ENCODE measurements around the gene NKD2. TPM values are rescaled to one million over a fixed set of nuclear protein-coding genes. Genes with fewer than 3 reads are reported as not detected.

The NKD2 gene
- total RNA-seq, 1 experiment from 2014 or later, result 12.3 TPM

DNA sequence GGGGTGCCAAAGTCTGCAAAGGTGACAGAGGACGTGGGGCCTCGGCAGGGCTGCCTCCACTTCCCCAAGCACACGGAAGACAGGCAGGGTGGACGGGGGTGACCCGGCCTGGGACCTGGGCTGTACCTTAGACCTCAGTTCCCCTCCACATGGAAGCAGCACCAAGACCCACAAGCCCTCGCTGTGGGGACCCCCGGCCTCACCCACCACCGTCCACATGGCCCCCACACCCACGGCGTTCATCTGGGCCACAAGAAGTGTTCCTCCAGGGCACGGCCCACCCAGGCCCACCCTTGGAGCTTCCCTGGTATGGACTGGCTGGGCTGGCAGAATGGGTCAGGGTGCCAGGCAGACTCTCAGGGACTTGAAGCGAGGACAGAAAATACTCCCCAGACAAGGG is 45.8 kb upstream of the NKD2 start:
- intact Hi-C loops (cut with micrococcal nuclease; ENCODE audit: unreplicated experiment) (no loop called here), in situ Hi-C loops (cut with HindIII; ENCODE audit: low pct_unique_long_range_greater_than_20kb, low sequenced_read_pairs) (no loop called here)
- H3K27me3 ChIP-seq (ENCODE audit: control insufficient read depth, insufficient read depth, low read length), result peaks cover 3% of the 10 kb centered on the region; the same call in 1 of the 2 replicates
- ATAC-seq (no peak), DNase-seq (ENCODE audit: low read depth, low spot score) (no peak)
- H3K27ac ChIP-seq (ENCODE audit: low read length), result no peak overlapping the region
- no TSS peak for BruUV-seq (replicated peaks)
- ChIA-PET POLR2A (no interaction called here), CTCF (no interaction called here)
- H3K4me1 ChIP-seq (ENCODE audit: control insufficient read depth, insufficient read depth, low read length), result peaks cover 20% of the 10 kb centered on the region
- H3K4me3 ChIP-seq (ENCODE audit: low read depth in 2 of 2, low read length in 2 of 2), result no peak overlapping the region
- H3K36me3 ChIP-seq (ENCODE audit: control insufficient read depth, insufficient read depth, low read length), result no peaks in the 10 kb centered on the region
- H3K9me3 ChIP-seq (ENCODE audit: control insufficient read depth, insufficient read depth, low read depth, low read length), result no peaks in the 10 kb centered on the region
- TF ChIP-seq, protein P1, sequence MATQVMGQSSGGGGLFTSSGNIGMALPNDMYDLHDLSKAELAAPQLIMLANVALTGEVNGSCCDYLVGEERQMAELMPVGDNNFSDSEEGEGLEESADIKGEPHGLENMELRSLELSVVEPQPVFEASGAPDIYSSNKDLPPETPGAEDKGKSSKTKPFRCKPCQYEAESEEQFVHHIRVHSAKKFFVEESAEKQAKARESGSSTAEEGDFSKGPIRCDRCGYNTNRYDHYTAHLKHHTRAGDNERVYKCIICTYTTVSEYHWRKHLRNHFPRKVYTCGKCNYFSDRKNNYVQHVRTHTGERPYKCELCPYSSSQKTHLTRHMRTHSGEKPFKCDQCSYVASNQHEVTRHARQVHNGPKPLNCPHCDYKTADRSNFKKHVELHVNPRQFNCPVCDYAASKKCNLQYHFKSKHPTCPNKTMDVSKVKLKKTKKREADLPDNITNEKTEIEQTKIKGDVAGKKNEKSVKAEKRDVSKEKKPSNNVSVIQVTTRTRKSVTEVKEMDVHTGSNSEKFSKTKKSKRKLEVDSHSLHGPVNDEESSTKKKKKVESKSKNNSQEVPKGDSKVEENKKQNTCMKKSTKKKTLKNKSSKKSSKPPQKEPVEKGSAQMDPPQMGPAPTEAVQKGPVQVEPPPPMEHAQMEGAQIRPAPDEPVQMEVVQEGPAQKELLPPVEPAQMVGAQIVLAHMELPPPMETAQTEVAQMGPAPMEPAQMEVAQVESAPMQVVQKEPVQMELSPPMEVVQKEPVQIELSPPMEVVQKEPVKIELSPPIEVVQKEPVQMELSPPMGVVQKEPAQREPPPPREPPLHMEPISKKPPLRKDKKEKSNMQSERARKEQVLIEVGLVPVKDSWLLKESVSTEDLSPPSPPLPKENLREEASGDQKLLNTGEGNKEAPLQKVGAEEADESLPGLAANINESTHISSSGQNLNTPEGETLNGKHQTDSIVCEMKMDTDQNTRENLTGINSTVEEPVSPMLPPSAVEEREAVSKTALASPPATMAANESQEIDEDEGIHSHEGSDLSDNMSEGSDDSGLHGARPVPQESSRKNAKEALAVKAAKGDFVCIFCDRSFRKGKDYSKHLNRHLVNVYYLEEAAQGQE (IDR thresholded peaks at IDR 0.05; ENCODE audit: insufficient read depth in 1 of 2, low read depth in 2 of 2, low read length in 1 of 2), result no peak
- TF ChIP-seq TCF7L2 (IDR thresholded peaks at IDR 0.05; ENCODE audit: low read depth, low read length) (no peak), POLR2AphosphoS5 (IDR thresholded peaks at IDR 0.05; ENCODE audit: low read depth, low read length) (no peak), SIN3A (IDR thresholded peaks at IDR 0.05; ENCODE audit: borderline replicate concordance, insufficient read depth, low read depth, low read length) (no peak)
- TF ChIP-seq, protein P2, sequence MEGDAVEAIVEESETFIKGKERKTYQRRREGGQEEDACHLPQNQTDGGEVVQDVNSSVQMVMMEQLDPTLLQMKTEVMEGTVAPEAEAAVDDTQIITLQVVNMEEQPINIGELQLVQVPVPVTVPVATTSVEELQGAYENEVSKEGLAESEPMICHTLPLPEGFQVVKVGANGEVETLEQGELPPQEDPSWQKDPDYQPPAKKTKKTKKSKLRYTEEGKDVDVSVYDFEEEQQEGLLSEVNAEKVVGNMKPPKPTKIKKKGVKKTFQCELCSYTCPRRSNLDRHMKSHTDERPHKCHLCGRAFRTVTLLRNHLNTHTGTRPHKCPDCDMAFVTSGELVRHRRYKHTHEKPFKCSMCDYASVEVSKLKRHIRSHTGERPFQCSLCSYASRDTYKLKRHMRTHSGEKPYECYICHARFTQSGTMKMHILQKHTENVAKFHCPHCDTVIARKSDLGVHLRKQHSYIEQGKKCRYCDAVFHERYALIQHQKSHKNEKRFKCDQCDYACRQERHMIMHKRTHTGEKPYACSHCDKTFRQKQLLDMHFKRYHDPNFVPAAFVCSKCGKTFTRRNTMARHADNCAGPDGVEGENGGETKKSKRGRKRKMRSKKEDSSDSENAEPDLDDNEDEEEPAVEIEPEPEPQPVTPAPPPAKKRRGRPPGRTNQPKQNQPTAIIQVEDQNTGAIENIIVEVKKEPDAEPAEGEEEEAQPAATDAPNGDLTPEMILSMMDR (IDR thresholded peaks at IDR 0.05), result no peak

DNA sequence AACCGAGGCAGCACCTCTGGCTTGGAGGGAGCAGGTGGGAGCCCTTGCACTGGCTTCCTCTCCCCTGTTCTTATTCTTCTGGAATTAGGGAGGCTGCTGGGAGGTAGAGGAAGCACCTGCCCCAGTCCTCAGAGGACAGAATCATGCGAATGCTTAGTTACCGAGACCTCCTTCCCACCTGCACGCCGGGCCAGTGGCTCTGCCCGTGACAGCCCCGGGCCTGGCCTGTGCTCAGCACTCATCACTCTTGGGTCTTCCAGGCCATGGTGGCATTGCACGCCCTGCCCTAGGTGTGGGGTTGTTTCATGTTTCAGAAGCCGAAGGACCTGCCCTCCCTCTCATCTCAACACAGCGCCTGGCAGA is 45.3 kb upstream of the NKD2 start:
- Histone ChIP-seq H3K36me3 (ENCODE audit: control insufficient read depth, insufficient read depth, low read length) (no peaks in the 10 kb centered on the region), H3K27ac (ENCODE audit: low read length) (no peak overlapping the region), H3K4me3 (ENCODE audit: low read depth in 2 of 2, low read length in 2 of 2) (no peak overlapping the region), H3K4me1 (ENCODE audit: control insufficient read depth, insufficient read depth, low read length) (peaks cover 15% of the 10 kb centered on the region), H3K9me3 (ENCODE audit: control insufficient read depth, insufficient read depth, low read depth, low read length) (no peaks in the 10 kb centered on the region), H3K27me3 (ENCODE audit: control insufficient read depth, insufficient read depth, low read length) (peaks cover 6% of the 10 kb centered on the region; the same call in 1 of the 2 replicates)
- ChIA-PET CTCF (no interaction called here), POLR2A (no interaction called here)
- no peak for DNase-seq (ENCODE audit: low read depth, low spot score)
- no peak for ATAC-seq
- in situ Hi-C loops (cut with HindIII; ENCODE audit: low pct_unique_long_range_greater_than_20kb, low sequenced_read_pairs), result no loop called here
- TF ChIP-seq POLR2AphosphoS5 (IDR thresholded peaks at IDR 0.05; ENCODE audit: low read depth, low read length) (no peak), SIN3A (IDR thresholded peaks at IDR 0.05; ENCODE audit: borderline replicate concordance, insufficient read depth, low read depth, low read length) (no peak), TCF7L2 (IDR thresholded peaks at IDR 0.05; ENCODE audit: low read depth, low read length) (no peak)
- TF ChIP-seq, protein P2 (IDR thresholded peaks at IDR 0.05), result no peak
- TF ChIP-seq, protein P1 (IDR thresholded peaks at IDR 0.05; ENCODE audit: insufficient read depth in 1 of 2, low read depth in 2 of 2, low read length in 1 of 2), result no peak
- no TSS peak for BruUV-seq (replicated peaks)
- intact Hi-C loops (cut with micrococcal nuclease; ENCODE audit: unreplicated experiment), result no loop called here

All from Panc1 (cell line).